ENCODE results near the gene CRACR2B.

CRACR2B gene

DNA sequence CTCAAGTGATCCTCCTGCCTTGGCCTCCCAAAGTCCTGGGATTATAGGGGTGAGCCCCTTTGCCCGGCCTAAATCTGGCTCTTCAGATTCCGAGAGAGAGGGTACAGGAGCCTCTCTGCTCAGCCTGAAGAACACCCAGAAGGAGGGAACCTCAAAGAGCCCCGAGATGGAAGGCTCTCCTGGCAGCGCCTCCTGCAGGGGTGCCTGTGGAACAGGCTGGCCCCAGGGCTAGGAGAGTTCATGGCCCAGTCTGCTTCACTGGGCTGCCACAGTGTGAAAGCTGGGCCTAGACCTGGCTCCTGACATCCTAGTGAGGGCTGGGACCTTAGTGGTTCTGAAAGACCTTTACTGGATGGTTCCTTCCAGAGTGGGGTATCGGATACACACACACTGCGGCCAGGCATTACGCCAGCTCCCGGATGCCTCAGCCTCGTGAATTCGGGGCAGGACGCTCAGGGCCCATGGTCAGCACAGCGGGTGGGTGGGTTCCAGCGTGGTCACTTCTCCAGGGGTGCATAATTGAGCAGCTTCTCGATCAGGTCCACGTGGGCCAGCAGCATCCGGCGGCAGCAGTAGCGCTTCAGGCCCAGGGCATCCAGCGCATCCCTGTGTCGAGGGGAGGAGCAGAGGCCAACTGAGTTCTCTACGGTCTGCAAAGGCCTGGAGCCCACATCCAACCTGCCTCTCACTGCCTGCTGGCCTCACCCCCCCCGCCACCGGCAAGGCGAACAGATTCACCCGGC, 12.3 kb downstream of the CRACR2B start:
- DNase-seq = no peak

DNA sequence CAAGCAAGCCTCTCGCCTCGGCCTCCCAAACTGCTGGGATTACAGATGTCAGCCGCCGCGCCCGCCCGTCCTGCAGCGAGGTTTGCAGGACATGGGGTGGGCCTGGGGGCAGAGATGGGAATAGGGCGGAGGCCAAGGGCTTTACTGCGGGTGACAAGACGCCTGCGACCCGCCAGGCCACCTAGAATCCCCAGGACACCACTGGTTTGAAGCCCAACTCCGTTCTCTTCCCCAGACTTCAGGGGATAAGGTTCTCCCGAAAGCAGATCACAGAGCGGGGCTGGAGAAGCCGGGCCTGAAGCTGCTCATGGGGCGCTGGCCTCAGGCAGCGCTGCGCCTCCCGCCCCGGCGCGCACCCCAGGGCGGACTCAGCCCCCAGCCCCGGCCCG, 14.3 kb downstream of the CRACR2B start:
- no peak for DNase-seq

DNA sequence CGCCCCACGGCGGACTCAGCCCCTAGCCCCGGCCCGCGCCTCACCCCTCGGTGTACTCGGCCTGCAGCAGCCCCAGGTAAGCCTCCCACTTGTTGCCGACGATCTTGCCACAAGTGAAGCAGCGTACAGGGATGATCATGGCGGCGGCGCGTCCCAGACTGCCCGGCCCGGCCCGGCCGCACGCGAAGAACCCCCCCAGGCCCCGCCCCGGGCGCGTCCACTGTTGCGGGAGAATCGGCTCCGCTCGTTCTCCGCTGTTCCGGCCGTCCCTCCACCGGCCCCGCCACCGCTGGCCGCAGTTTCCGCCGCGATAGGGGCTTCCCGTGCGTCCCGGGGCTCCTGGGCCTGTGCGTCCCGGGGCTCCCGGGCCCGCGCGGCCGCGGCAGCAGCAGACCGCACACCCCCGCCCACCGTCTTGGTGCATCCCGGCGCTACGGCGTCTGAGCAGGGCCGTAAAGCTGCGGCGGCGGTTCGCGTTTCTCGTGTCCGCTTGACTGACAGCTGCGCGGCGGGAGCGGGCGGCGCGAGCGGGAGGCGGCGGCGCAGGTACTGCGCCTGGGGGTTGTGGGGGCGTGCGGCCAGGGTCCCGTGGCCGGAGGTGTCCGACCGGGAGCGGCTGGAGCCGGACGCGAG, 14.8 kb downstream of the CRACR2B start, which contains the start of the genes POLR2L and TSPAN4:
POLR2L (minus strand) TSS at position 160 of the 633 bp plus-strand sequence; CDS start at position 139, 21 bp downstream.
TSPAN4 (plus strand) TSS at position 483 of the 633 bp plus-strand sequence. CDS start 7,453 bp downstream, outside the sequence.
- DNase-seq = peak; percentile 96

DNA sequence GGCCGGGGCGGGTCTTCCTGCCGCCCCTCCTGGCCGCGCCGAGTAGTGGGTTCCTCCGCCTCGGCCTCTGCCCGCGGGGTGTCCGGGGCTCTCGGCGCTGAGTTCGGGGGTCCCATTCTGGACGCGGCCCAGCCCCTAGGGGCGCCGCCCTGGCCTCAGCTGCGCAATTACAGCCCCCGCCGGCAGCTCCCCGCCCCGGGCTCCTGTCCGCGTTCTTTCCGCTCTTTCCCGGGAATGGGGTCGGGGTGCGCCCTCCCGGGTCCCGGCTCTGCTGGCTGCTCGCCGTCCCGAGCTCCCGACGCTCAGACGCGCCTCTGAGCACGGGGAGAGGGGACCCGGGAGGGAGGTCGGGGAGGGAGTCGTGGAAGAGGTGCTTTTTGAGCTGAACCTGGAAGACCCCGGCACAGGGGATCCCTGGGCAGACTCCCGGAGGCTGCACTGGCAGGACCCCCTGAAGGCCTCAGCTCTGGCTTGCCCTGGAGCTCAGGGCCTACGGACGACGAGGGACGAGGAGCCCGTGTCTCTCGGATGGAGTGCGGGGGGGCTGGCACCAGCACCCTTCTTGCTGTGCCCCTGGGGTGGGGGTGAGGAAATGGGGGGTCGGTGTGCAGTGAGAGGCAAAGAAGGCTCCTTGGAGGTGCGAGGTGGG, 15.5 kb downstream of the CRACR2B start:
- DNase-seq = peak; percentile 51

DNA sequence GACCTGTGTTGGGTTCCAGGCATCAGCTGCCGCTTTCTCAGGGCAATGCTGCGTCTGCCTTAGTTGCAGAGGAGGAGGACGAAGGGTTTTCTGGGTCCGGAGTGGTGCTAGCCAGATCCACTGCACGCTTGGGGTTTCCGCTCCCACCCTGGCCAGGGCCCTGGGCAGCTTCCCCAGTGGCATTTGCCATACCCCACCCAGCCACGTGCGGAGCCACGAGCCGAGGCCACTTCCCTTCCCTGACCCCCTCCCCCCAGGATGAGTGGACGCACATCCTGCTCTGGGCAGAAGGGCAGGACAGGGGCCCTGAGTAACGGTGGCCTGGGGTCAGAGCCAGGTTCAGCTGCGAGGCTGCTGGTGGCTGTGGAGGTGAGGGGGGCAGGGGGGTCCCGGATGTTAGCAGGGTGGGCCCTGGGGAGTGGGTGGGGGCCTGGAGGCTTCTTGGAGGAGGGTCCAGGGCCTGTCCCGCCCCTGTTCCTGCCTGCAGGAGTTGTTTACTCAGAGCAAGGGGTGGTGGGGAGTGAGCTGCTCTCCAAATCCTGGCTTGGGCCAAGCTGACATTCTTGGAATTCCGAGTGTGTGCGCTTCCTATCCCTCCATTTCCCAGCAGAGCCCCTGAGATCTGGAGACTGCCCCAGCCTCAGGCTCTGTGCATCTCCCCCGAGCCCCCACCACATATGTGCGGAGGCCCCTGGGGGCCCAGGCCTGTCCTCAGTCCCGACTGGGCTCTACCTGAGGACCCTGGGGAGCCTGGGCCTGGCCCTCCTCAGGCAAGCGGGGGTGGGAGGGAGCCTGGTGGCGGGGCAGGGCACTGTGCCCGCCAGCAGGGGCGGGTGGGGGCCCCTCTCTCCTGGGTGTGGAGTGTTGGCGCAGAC, 16.3 kb downstream of the CRACR2B start:
- peak; percentile 92 for DNase-seq

DNA sequence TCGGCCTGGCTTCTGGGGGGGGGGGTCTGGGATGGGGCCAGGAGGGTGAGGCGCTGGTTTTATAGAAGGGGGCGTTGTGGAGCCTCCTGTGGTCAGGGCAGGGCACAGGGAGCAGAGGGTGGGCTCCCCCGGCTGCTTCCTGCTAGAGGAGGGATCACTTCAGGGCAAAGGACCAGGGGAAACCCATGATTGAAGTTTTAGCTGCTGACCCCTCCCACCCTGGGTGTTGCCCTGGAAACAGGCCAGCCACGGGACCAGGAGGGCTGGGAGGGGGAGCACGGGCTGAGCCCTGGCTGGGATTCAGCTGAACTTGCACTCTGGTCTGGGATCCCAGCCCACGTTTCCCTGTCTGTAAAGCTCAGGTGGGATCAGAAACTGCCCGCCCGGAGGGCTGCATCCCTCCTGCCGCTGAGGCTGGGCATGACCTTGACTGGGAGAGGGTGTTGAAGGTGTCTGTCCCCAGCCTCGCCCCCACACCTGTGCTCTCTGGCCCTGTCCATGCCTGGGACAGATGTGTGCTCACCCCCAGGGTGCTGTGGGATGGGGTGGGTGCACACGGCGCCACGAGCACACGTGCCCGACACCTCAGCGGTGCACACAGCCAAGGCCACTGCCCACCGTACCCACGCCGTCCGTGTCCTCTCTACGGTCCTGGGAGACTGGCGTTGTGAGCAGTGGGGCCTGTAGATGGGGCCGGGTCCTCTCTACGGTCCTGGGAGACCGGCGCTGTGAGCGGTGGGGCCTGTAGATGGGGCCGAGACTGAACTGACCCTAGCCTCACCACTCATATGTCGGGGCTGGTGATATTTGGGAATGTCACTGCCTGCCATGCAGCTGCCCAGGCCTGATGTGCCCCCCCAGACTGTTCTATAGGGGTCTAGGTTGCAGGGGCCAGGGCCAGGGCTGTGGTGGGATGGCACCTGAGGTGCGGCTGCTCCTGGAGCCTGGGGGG, 17.2 kb downstream of the CRACR2B start:
- peak; percentile 92 for DNase-seq

DNA sequence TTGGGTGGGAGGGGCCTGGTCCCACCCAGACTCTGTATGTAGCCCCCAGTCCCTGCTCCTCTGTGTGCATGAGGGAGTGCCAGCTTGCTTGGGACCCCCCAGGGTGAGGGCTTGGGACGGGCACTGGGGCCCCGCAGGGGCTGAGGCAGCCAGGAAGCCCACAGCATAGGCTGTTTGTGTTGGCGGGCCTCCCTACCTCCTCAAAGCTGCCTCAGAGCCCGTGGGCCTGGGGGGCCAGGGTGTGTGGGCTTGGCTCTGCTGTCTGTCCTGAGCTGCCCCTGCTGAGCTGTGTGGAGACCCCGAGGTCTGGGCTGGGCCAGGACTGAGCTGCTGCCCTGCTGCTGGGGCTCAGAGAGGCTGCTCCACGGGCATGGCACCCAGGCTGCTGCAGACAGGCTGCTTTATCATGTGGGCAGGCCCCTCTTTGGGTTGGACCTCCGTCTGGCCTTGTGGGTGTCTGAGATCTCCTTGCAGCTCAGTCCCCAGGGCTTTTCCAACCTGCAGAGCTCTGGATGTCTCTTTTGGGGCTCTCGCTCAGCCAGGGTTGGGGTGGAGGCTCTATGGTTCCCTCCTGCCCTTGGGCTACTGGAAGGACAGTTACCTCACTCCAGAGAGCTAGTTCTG, 18.3 kb downstream of the CRACR2B start:
- no peak for DNase-seq

DNA sequence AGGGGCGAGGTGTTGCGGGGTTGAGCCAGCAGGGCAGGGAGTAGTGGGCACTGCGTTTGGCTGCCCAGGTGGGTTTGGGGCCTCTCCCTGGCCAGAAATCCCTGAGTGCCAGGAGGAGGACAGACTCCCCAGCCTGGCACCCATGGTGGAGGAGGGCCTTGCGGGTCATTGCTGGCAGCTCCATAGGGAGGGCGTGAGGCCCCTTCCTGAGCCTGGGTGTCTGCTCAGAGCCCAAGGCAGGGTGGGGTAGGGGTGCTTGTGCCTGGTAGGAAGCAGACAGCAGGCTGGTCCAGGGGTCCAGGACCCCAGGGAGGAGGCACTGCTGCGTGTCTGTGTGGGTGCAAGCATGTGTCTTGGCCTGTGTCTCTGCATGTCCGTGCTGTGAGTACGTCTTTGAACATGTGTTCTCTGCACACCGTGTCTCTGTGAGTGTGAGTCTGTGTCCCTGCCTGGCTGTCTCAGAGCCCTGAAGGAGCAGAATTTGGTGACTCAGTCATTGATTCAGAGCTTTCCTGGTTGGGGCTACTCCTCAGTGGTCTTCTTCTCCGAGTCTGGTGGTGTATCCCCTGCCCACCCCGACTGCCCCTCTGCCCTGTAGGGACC, 18.9 kb downstream of the CRACR2B start:
- no peak for DNase-seq

DNA sequence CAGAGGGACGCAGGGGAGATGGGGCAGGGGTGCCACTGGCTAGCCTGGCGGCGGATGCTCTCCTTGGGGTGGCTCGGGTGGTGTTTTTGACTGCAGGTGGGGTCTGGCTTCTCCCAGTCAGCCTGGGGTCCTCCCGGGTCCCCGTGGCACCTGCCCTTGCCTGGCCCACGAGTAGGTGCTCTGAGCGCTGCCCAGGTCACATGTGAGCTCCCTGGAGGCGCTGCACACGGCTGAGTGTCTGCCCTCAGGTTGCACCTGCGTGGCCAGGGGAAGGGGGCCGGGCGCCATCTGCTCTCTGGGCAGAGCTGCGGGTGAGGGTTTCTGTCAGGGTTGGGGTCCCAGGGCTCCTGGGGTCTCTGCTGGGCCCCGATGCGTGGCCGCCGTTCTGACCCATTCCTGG, 20.2 kb downstream of the CRACR2B start:
- DNase-seq = no peak

DNA sequence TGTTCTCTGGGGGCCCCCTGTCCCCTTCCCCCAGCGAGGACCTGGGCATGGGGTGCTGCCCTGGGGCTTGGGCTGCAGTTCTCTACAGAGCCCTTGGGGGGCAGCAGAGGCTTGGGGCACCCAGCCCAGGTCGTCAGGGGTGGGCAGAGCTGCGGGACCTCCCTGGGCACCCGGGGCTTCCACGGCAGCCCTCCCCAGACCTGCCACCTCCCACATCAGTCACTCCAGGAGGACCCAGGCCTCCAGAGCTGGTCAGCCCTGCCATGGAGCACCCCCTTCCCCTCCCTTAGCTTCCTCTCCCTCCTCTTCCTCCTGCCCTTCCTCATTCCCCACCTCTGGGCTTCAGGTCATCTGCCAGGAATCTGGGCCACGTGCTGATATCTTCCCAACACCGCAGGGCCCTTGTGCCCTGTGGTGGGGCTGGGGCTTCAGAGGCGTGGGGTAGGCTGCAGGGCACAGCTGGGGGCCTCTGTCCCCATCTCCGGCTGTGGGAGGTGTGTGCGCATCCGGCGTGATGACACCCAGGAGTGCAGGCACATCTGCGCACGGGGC, 20.7 kb downstream of the CRACR2B start:
- DNase-seq = no peak

DNA sequence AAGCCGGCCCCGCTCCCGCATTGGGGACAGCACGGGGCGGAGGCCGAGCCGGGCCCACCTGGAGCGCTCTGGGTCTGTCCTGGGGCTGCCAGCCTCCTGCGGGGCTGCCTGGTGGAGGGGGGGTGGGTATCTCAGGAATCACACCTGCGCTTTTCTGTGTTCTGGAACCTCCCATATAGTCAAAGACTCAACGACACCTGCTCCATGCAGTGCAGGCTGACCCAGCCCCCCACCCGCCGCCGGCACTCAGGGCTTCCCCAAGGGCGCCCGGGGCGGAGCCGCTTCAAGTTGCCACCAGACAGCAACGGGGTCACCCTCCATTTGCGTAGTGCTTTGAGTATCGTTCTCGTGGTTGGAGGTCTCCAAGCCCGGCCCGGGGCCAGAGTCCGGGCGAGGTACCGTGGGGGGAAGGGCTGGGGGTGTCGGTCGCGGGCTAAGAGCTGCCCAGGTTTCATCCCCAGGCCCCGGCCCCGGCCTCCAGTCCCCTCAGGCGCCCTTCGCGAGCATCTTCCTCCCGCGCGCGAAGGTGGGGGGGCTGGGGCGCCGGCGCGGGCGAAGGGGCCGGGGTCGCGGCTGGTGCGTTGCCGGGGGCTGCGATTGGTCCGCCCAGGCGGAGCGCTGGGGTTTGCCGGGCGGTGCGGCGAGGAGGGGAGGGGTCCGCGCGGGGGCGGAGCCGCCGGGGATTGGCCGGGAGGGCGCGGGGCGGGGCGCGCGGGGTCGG, 21.5 kb downstream of the CRACR2B start:
- DNase-seq = peak; percentile 85

DNA sequence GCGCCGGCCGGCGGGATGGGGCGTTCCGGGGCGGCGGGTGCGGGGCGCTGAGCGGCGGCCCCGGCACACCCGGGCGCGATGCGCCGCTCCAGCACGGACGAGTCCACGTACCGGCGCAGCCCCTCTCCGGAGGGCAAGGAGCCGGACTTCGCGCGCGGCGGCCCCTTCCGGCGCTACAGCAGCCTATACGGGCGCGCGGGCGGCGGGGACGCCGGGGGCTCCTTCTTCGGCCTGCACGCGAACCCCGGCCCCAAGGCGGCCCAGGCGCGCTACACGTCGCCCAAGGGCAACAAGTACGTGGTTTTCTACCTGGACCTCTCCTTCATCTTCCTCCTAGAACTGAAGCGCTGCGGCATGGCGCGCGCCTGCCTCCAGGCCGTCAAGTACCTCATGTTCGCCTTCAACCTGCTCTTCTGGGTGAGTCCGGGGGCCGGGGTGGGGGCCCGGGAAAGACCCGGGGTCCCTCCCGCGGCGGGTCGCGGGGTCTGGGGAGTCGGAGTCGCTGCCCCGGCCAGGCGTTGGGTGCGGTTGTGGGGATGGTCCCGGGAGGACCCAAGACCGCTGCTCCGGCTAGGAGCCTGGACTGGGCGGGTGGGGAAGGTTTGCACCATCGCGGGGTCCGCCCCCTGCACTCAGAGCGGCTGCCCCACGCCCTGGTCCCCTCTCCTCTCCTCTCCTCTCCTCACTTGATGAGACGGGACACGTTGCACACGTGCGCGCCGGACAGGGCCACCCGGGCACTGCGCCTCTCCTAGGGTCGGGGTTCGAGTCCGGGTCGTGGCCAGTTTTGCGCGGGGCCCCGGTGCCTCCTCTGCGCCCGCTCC, 22.4 kb downstream of the CRACR2B start:
- no peak for DNase-seq

DNA sequence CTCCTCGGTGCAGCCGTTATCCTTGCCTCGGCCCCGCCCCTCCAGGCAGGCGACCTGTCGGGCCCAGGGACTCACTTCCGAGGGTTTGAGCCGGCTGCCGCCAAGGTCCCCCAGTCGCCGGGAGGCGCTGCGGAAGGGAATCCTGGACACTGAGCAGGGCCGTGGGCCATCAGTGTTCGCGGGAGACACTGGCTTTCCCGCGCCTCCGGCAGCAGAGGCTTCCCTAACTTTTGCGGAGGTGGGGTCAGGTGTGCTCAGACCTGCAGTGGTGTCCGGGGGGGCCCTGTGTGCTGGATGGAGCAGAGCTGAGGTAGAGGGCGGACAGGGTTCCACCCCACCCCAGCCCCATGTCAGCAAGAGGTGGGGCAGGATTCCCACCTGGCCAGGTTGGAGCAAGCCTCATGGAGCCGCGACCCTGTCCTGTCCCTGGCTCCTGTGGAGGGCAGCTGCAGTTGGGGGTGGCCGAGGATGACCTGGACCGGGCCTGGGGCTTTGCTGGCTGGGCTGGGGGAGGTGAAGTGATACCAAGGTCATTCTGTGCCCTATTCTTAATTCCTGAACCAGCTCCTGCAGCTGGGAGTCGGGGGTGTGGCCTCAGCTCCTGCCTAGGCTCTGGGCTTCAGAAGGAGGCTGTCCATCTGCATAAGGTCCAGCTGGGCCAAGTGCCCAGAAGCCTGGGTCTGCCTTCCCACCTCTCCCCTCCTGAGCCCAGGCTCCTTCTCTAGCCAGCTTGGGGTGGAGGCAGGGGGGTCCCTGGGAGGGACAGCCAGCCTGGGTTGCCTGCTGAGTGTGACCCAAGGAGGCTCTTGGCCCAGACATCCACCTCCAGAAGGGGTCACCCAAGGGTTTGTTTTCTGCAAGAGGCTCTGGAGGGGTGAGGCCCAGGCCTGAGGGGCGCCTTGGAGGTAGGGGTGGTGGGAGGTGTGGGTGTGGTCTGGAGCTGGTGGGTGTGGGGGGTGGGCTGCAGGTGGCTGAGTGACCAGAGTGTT, 23.4 kb downstream of the CRACR2B start:
- no peak for DNase-seq

DNA sequence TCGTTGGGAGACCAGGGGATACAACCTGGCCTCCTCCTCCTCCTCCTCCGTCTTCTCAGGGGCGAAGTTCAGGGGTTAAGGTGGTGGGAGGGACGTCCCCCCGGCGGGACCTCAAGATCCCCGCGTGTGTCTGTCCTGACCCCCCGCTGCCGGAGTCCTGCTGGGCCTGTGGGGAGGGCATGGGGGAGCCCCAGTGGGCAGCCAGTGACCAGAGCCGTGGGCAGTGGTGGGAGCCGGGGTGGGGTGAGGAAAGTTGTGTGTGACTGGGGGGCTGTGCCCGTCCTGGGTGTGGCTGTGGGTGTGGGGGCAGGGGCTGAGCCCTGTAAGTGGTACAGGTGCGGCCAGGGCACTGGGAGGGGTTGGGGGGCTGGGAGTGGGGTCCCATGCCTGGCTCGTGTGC, 25.0 kb downstream of the CRACR2B start:
- no peak for DNase-seq

DNA sequence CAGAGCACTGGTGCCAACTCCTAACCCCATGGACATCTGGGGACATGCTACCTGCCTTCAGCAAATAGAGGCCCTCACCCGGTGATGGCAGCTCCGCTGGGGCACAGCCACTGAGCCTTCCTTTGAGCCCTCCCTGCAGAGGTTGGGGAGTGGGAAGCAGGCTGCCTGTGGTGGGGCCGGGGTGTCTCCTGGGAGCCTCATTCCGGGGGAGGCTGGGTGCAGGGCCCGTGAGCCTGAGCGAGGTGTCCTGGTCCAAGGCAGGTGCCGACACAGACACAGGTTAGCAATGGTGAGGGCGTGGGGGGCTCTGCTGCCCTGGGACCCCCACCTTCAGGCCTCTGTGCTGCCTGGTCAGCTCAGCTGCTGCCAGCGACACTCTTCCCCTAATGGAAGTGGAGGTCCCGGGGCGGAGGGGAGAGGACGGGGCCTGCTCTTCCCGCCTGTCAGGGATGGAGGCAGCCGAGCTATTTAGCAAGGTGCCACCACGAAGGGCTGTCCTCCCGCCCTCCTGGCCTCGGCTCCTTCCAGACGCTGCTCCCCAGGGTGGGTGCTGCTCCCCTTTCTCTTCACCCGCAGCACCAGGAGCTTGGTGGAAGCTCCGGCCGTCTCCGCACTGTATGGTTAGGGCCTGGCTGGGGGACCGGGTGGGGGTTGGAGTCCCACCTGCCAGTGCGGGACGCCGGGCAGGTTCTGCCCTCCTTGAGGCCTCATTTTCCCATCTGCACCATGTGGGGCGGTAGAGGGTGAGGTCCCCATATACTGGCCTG, 26.1 kb downstream of the CRACR2B start:
- DNase-seq = no peak

DNA sequence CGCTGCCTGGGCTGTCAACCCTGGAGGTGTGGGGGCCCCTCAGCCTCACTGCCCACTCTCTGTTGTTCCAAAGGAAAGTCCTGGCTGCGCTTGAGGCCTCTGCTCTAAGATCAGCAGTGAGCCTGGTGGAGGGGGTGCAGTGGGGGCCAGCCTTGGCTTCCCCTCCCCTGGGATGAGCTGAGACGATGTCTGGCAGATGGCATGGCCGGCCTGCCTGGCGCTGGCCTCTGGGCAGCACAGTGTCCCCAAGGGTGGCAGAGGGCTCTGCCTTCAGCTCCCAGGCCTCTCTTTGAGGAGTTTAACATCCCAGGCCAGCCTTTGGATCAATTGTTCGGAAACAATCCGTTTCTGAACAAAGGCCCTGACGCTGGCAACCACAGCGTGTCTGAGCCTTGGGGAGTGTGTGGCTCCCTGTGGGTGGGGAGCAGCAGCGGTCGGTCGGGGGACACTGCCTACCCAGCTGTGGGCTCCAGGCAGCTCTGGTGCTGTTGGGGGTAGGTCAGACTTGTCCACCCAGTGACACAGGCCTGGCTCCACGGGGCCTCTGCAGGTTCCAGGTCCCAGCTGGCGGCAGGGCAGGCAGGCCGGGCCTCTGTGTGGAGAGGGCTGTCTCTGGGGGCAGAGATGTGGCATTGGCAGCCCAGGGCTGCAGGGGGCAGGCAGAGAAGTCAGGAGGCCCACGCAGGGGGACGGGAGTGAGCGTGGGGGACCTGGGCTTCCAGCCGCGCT, 27.0 kb downstream of the CRACR2B start:
- peak; percentile 68 for DNase-seq
